NOMO-1 treated with DMSO at 0.1 percent for 48 hours (cell line): ENCODE measurements around the gene OR7A10.

ENCODE experiments used
- DNase-seq: peaks from one replicate; lab custom pipeline; 2025; ENCODE audit not compliant: unreplicated experiment; lab: John Stamatoyannopoulos, UW

The OR7A10 gene

GRCh38 chr19:14848822-14849221, at the start of gene OR7A10:
TSS of gene OR7A10 (minus strand) at chr19:14848922. CDS start at chr19:14841877, 7,045 bp downstream.
- DNase-seq: no peak

- no peak for DNase-seq
Measured at GRCh38 chr19:14890643-14891379, 42.1 kb upstream of the OR7A10 start.

- DNase-seq: no peak
Measured at GRCh38 chr19:14889994-14890642, 41.4 kb upstream of the OR7A10 start.

- DNase-seq: no peak
Measured at GRCh38 chr19:14886032-14886431, 37.3 kb upstream of the OR7A10 start, which contains the start of gene OR7A17. TSS of gene OR7A17 (minus strand) at chr19:14886132. CDS start at chr19:14881355, 4,777 bp downstream.

GRCh38 chr19:14871619-14872230, 23.0 kb upstream of the OR7A10 start:
- DNase-seq: peak; percentile 8

GRCh38 chr19:14868497-14868896, 19.8 kb upstream of the OR7A10 start:
- no peak for DNase-seq

- DNase-seq: no peak
Measured at GRCh38 chr19:14843578-14843977, 5.1 kb downstream of the OR7A10 start.

GRCh38 chr19:14843169-14843568, 5.6 kb downstream of the OR7A10 start:
- no peak for DNase-seq

- no peak for DNase-seq
Measured at GRCh38 chr19:14840206-14840605, 8.5 kb downstream of the OR7A10 start.

GRCh38 chr19:14837391-14837790, 11.3 kb downstream of the OR7A10 start:
- no peak for DNase-seq

- DNase-seq: no peak
Measured at GRCh38 chr19:14835011-14835410, 13.7 kb downstream of the OR7A10 start, which contains the start of the genes OR7A5 and OR7C1. TSS of gene OR7A5 (minus strand) at chr19:14835185. CDS start at chr19:14828241, 6,944 bp downstream. TSS of gene OR7C1 (minus strand) at chr19:14835185. CDS start at chr19:14800136, 35,049 bp downstream.

GRCh38 chr19:14830702-14831101, 18.0 kb downstream of the OR7A10 start:
- DNase-seq: no peak

- no peak for DNase-seq
Measured at GRCh38 chr19:14826006-14826405, 22.7 kb downstream of the OR7A10 start.

- DNase-seq: peak; percentile 63
Measured at GRCh38 chr19:14821937-14822336, 26.8 kb downstream of the OR7A10 start.

GRCh38 chr19:14818588-14818987, 30.1 kb downstream of the OR7A10 start:
- DNase-seq: no peak

- no peak for DNase-seq
Measured at GRCh38 chr19:14817052-14817451, 31.7 kb downstream of the OR7A10 start.

GRCh38 chr19:14814982-14815652, 33.6 kb downstream of the OR7A10 start:
- DNase-seq: no peak

GRCh38 chr19:14809272-14810057, 39.3 kb downstream of the OR7A10 start:
- DNase-seq: no peak

- no peak for DNase-seq
Measured at GRCh38 chr19:14804765-14805164, 44.0 kb downstream of the OR7A10 start.

GRCh38 chr19:14798760-14799159, 50.0 kb downstream of the OR7A10 start:
- no peak for DNase-seq
